GM12878 (cell line): ENCODE measurements around the gene RAG1. TPM values are rescaled to one million over a fixed set of nuclear protein-coding genes. Genes with fewer than 3 reads are reported as not detected.

Experiments used
- ATAC-seq: fragments of 200-7000 bp; cut with Tn5 transposase; 3 replicates; pipeline ENCODE4 v1.9.1; 2020; ENCODE audit warnings: mild to moderate bottlenecking, moderate library complexity
- BruUV-seq: library from RNA; stranded (reverse); fragments of 400-500 nt; replicated peaks from 2 replicates; lab custom pipeline; 2021; lab: Mats Ljungman, UMichigan
- CTCF ChIA-PET: fragments of 300-600 bp; sonication (Branson Sonifier 250); formaldehyde crosslinking; extraction: SDS; loops from one replicate; lab custom pipeline; 2021; ENCODE audit warnings: inconsistent platforms; lab: Yijun Ruan, JAX
- POLR2A ChIA-PET: fragments of 350-600 bp; formaldehyde crosslinking; extraction: SDS; loops from one replicate; lab custom pipeline; 2021; ENCODE audit warnings: inconsistent platforms; lab: Charles Lee
- RAD21 ChIA-PET: fragments of 300-600 bp; sonication (Branson Sonifier 250); formaldehyde crosslinking; loops from one replicate; lab custom pipeline; 2023; ENCODE audit warnings: antibody characterized with exemption; ENCODE audit not compliant: unreplicated experiment; lab: Charles Lee
- SMC1A ChIA-PET: fragments of 300-600 bp; sonication (Branson Sonifier 250); formaldehyde crosslinking; loops from one replicate; lab custom pipeline; 2023; ENCODE audit not compliant: unreplicated experiment, uncharacterized antibody; lab: Charles Lee
- DNase-seq: peaks from one replicate; pipeline ENCODE4 v3.0.0-alpha.2; 2011; ENCODE audit warnings: low read depth, low spot score
- FAIRE-seq: peaks from 3 replicates; lab custom pipeline; 2011; peaks lifted over from hg19 to GRCh38; lab: Jason Lieb, UNC
- H2AFZ ChIP-seq: 2 replicates; pipeline ENCODE4 v1.6.0; 2011; ENCODE audit warnings: low read depth, low read length, control low read depth; ENCODE audit not compliant: control insufficient read depth
- H3K27ac ChIP-seq: 2 replicates; pipeline ENCODE4 v1.5.1; 2011; ENCODE audit warnings: control low read depth; ENCODE audit not compliant: control insufficient read depth, insufficient read depth
- H3K27me3 ChIP-seq, 2 experiments: replicated peaks in 1 of 2; 2 replicates each; pipeline versions ENCODE4 v1.6.0 to v1.6.1; 2011; ENCODE audit warnings: low read length in 1 of 2; ENCODE audit not compliant: control insufficient read depth in 2 of 2, insufficient read depth in 2 of 2
- H3K36me3 ChIP-seq, 2 experiments: 2 replicates each; pipeline ENCODE4 v1.5.1; 2011; ENCODE audit warnings: low read length in 1 of 2; ENCODE audit not compliant: control insufficient read depth in 2 of 2, insufficient read depth in 2 of 2
- H3K4me1 ChIP-seq: 2 replicates; pipeline ENCODE4 v1.6.1; 2011; ENCODE audit warnings: mild to moderate bottlenecking, low read length, moderate library complexity, mixed read lengths; ENCODE audit not compliant: control insufficient read depth, insufficient read depth
- H3K4me2 ChIP-seq: 2 replicates; pipeline ENCODE4 v1.6.0; 2011; ENCODE audit warnings: control low read depth; ENCODE audit not compliant: control insufficient read depth, insufficient read depth
- H3K4me3 ChIP-seq: fragments of 200-600 bp; sonication (generic); 2 replicates; pipeline ENCODE4 v1.5.1; 2016
- H3K79me2 ChIP-seq: 2 replicates; pipeline ENCODE4 v1.6.0; 2011; ENCODE audit warnings: low read length; ENCODE audit not compliant: control insufficient read depth, insufficient read depth
- H3K9ac ChIP-seq: 2 replicates; pipeline ENCODE4 v1.8.0; 2011; ENCODE audit warnings: low read length, control low read depth, mixed read lengths; ENCODE audit not compliant: control insufficient read depth, insufficient read depth
- H3K9me3 ChIP-seq: replicated peaks from 3 replicates; pipeline ENCODE4 v1.5.1; 2011; ENCODE audit warnings: mild to moderate bottlenecking, low read length; ENCODE audit not compliant: control insufficient read depth, insufficient read depth
- H4K20me1 ChIP-seq: 2 replicates; pipeline ENCODE4 v1.6.0; 2011; ENCODE audit not compliant: control insufficient read depth, insufficient read depth
- CEBPB ChIP-seq, 2 experiments: fragments of 150-350 bp in 1 of 2; IDR thresholded peaks; 2 replicates each; pipeline ENCODE4 v1.6.1; 2012 to 2014; ENCODE audit warnings: low read depth in 2 of 2, low read length in 2 of 2, borderline replicate concordance in 1 of 2, inconsistent platforms in 1 of 2
- EZH2 ChIP-seq: IDR thresholded peaks from 2 replicates; pipeline ENCODE4 v1.6.1; 2012; ENCODE audit warnings: low read depth, mild to moderate bottlenecking, control low read depth, inconsistent platforms, low read length, borderline replicate concordance; ENCODE audit not compliant: control insufficient read depth
- IKZF2 ChIP-seq, 2 experiments: fragments of 450-650 bp; IDR thresholded peaks; 2 replicates each; pipeline ENCODE4 v1.6.1; 2017; ENCODE audit warnings: mild to moderate bottlenecking in 2 of 2, moderate library complexity in 2 of 2
- POLR2AphosphoS5 ChIP-seq: IDR thresholded peaks from 2 replicates; pipeline ENCODE4 v1.6.1; 2011; ENCODE audit warnings: mild to moderate bottlenecking, low read length, inconsistent platforms
- RBBP5 ChIP-seq: fragments of 200-600 bp; sonication (generic); conservative IDR thresholded peaks from 2 replicates; pipeline ENCODE4 v1.6.1; 2016
- TCF3 ChIP-seq: IDR thresholded peaks from 2 replicates; pipeline ENCODE4 v1.6.1; 2012; ENCODE audit warnings: low read depth, mild to moderate bottlenecking, low read length, borderline replicate concordance; ENCODE audit not compliant: insufficient read depth
- WGBS: methylation state at CpG from one replicate; pipeline ENCODE4 v1.1.6; 2016; ENCODE audit warnings: low lambda C conversion rate; ENCODE audit not compliant: insufficient replicate concordance, insufficient coverage; ENCODE audit errors: missing lambda C conversion rate; 5-methylcytosine and 5-hydroxymethylcytosine counted together
- in situ Hi-C: fragments of 300-500 bp; cut with MboI; formaldehyde crosslinking; loops from 9 replicates; pipeline ENCODE4 v1.14.3; 2018; ENCODE audit warnings: mixed read lengths
- intact Hi-C: fragments of 100-400 bp; cut with micrococcal nuclease; formaldehyde crosslinking; loops from one replicate; pipeline ENCODE4 v1.14.2; 2022; ENCODE audit not compliant: unreplicated experiment
- polyA plus RNA-seq, 11 experiments: library from polyadenylated mRNA; depleted of rRNA in 4 of 11; unstranded in 6 of 11; stranded (reverse) in 5 of 11; fragments of >200 nt; fragmentation: Nextera tagmentation in 4 of 11; fragmentation: Illumina TruSeq in 1 of 11; extraction: Ambion mirVana in 4 of 11; extraction: Trizol in 1 of 11; gene quantifications; 1 replicate in 1 of 11; 2 replicates in 10 of 11; pipeline versions ENCODE4 v1.2.1 to v1.2.3, GENCODE V29; 2011 to 2016; ENCODE audit warnings: inconsistent platforms in 2 of 11, missing spikeins in 2 of 11, low read depth in 1 of 11
- total RNA-seq, 4 experiments: library from RNA; depleted of rRNA in 3 of 4; stranded (reverse); fragments of >200 nt in 3 of 4; fragmentation: Illumina TruSeq in 1 of 4; extraction: Trizol in 1 of 4; gene quantifications; 2 replicates each; pipeline versions ENCODE4 v1.2.1 to v1.2.3, GENCODE V29; 2013 to 2021
- TF ChIP-seq, protein P1 (sequence below): fragments of 450-650 bp; formaldehyde crosslinking; IDR thresholded peaks from 2 replicates; pipeline ENCODE4 v1.4.0; 2022; ENCODE audit warnings: mild to moderate bottlenecking, moderate library complexity

RAG1 gene
- total and polyA plus RNA-seq, 10 of the 15 experiments (the other 5 are each of a cell fraction or from before 2014, with no cell fraction given), result 0.01 to 0.44 (median 0.05) TPM; not detected in 3

DNA sequence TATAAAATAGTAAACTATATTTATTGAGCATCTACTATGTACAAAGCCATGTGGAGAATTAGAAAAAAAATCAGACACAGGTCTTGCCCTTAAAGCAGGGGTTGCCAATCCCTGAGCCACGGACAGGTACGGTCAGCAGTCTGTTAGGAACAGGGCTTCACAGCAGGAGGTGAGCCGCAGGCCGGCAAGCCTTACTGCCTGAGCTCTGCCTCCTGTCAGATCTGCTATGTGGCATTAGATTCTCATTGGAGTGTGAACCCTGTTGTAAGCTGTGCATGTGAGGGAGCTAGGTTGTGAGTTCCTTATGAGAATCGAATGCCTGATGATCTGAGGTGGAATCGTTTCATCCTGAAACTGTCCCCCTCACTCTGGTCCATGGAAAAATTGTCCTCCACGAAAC lies 32.4 kb downstream of the RAG1 start:
- CTCF ChIA-PET, result no interaction called here
- no peak overlapping the region for H3K9ac ChIP-seq

GRCh38 chr11:36601155-36601554 lies 33.3 kb downstream of the RAG1 start:
- ChIA-PET RAD21 (no interaction called here), POLR2A (no interaction called here), SMC1A (no interaction called here), CTCF (interaction anchor here (1.0 kb wide), 1 partner anchor 108 kb away, joined by 3 read pairs; no protein-coding TSS in a partner anchor)
- DNase-seq (no peak), ATAC-seq (no peak), FAIRE-seq (no peak)
- 0% methylated on average over 2 of the region's 2 CpGs for WGBS
- Histone ChIP-seq H4K20me1 (no peaks in the 10 kb centered on the region), H3K27me3 (no peaks in the 10 kb centered on the region; a peak in 2 of 4 replicates), H3K36me3 (no peaks in the 10 kb centered on the region), H2AFZ (no peak overlapping the region), H3K9me3 (no peaks in the 10 kb centered on the region), H3K79me2 (no peaks in the 10 kb centered on the region), H3K4me2 (no peak overlapping the region), H3K9ac (no peak overlapping the region), H3K27ac (no peak overlapping the region), H3K4me3 (no peak overlapping the region), H3K4me1 (no peaks in the 10 kb centered on the region)
- intact Hi-C loops (no loop called here), in situ Hi-C loops (no loop called here)
- TF ChIP-seq CEBPB (IDR thresholded peaks at IDR 0.05; ENCODE audit: borderline replicate concordance in 1 of 2, low read depth in 2 of 2, low read length in 2 of 2) (no peak), POLR2AphosphoS5 (no peak), EZH2 (no peak), TCF3 (no peak), IKZF2 (IDR thresholded peaks at IDR 0.05) (no peak), RBBP5 (no peak)
- TF ChIP-seq, protein P1, sequence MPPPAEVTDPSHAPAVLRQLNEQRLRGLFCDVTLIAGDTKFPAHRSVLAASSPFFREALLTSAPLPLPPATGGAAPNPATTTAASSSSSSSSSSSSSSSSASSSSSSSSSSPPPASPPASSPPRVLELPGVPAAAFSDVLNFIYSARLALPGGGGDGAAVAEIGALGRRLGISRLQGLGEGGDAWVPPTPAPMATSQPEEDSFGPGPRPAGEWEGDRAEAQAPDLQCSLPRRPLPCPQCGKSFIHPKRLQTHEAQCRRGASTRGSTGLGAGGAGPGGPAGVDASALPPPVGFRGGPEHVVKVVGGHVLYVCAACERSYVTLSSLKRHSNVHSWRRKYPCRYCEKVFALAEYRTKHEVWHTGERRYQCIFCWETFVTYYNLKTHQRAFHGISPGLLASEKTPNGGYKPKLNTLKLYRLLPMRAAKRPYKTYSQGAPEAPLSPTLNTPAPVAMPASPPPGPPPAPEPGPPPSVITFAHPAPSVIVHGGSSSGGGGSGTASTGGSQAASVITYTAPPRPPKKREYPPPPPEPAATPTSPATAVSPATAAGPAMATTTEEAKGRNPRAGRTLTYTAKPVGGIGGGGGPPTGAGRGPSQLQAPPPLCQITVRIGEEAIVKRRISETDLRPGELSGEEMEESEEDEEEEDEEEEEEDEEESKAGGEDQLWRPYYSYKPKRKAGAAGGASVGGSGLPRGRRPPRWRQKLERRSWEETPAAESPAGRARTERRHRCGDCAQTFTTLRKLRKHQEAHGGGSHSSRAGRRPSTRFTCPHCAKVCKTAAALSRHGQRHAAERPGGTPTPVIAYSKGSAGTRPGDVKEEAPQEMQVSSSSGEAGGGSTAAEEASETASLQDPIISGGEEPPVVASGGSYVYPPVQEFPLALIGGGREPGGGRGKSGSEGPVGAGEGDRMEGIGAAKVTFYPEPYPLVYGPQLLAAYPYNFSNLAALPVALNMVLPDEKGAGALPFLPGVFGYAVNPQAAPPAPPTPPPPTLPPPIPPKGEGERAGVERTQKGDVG (CRISPR knock-in tag), result no peak
- BruUV-seq, result no TSS peak

More for the DNA sequence above, 32.4 kb downstream of the RAG1 start:
- POLR2A ChIA-PET, result no interaction called here
- Histone ChIP-seq H3K4me1 (no peaks in the 10 kb centered on the region), H3K9me3 (no peaks in the 10 kb centered on the region), H3K36me3 (no peaks in the 10 kb centered on the region), H4K20me1 (no peaks in the 10 kb centered on the region), H3K4me2 (no peak overlapping the region), H2AFZ (no peak overlapping the region), H3K4me3 (no peak overlapping the region), H3K27me3 (peaks cover 0 to 3% of the 10 kb centered on the region in 2 experiments; a peak in 3 of 4 replicates), H3K79me2 (no peaks in the 10 kb centered on the region), H3K27ac (no peak overlapping the region)
- in situ Hi-C loops (no loop called here), intact Hi-C loops (no loop called here)
- ATAC-seq (no peak), FAIRE-seq (no peak), DNase-seq (no peak)
- SMC1A ChIA-PET, result no interaction called here
- no TSS peak for BruUV-seq
- WGBS, result 44% methylated on average over 7 of the region's 7 CpGs
- no peak for TF ChIP-seq CEBPB (IDR thresholded peaks at IDR 0.05; ENCODE audit: borderline replicate concordance in 1 of 2, low read depth in 2 of 2, low read length in 2 of 2)
- RAD21 ChIA-PET, result no interaction called here
